ENCODE measurements around the gene FABP6. TPM values are rescaled to one million over a fixed set of nuclear protein-coding genes. Genes with fewer than 3 reads are reported as not detected.

Gene FABP6
- total and polyA plus RNA-seq, 4 donors: not detected

DNA sequence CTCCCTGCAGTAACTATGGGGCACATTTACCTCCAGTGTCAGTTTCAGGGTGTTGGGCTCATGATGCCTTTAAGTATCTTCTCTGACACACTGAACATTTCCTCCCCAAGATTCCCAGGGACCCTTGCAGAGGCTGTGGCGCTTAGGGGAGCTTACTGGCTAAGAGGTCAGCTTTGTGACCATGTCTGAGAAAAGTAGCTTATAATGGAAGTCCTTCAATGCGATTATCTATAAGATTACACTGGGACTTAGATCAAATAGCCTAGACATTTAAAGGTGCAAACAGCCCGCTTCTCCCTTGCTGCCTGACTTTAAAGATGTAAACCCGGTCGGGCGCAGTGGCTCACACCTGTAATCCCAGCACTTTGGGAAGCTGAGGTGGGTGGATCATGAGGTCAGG, 25.4 kb downstream of the FABP6 start:
- 87% methylated on average over 6 of the region's 6 CpGs for WGBS
- no peaks in the 10 kb centered on the region for H3K4me1 ChIP-seq (ENCODE audit: control insufficient read depth in 4 of 4, insufficient read depth in 4 of 4, low read length in 3 of 4)
- H3K9me3 ChIP-seq (ENCODE audit: control insufficient read depth in 4 of 4, low read length in 3 of 4): no peaks in the 10 kb centered on the region
- no peak for DNase-seq (ENCODE audit: low spot score)
- no peaks in the 10 kb centered on the region for H3K36me3 ChIP-seq (ENCODE audit: control insufficient read depth in 4 of 4, insufficient read depth in 3 of 4, low read depth in 1 of 4, low read length in 3 of 4)
- no peak for TF ChIP-seq MAX (IDR thresholded peaks at IDR 0.05)
- no peak for TF ChIP-seq RXRA (IDR thresholded peaks at IDR 0.05)
- no peak for TF ChIP-seq HNF4G (IDR thresholded peaks at IDR 0.05)
- TF ChIP-seq EGR1 (IDR thresholded peaks at IDR 0.05; ENCODE audit: low read depth in 2 of 2): no peak
- no peak for TF ChIP-seq SP1 (IDR thresholded peaks at IDR 0.05)
- no peak for TF ChIP-seq REST (IDR thresholded peaks at IDR 0.05)
- TF ChIP-seq, protein P1, sequence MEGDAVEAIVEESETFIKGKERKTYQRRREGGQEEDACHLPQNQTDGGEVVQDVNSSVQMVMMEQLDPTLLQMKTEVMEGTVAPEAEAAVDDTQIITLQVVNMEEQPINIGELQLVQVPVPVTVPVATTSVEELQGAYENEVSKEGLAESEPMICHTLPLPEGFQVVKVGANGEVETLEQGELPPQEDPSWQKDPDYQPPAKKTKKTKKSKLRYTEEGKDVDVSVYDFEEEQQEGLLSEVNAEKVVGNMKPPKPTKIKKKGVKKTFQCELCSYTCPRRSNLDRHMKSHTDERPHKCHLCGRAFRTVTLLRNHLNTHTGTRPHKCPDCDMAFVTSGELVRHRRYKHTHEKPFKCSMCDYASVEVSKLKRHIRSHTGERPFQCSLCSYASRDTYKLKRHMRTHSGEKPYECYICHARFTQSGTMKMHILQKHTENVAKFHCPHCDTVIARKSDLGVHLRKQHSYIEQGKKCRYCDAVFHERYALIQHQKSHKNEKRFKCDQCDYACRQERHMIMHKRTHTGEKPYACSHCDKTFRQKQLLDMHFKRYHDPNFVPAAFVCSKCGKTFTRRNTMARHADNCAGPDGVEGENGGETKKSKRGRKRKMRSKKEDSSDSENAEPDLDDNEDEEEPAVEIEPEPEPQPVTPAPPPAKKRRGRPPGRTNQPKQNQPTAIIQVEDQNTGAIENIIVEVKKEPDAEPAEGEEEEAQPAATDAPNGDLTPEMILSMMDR (IDR thresholded peaks at IDR 0.05; ENCODE audit: low read depth, low read length, missing input control): no peak
- no peak for TF ChIP-seq FOXA2 (IDR thresholded peaks at IDR 0.05)
- TF ChIP-seq ATF3 (IDR thresholded peaks at IDR 0.05): no peak
- TF ChIP-seq HNF4A (conservative IDR thresholded peaks at IDR 0.05): no peak
- TF ChIP-seq, protein P2, sequence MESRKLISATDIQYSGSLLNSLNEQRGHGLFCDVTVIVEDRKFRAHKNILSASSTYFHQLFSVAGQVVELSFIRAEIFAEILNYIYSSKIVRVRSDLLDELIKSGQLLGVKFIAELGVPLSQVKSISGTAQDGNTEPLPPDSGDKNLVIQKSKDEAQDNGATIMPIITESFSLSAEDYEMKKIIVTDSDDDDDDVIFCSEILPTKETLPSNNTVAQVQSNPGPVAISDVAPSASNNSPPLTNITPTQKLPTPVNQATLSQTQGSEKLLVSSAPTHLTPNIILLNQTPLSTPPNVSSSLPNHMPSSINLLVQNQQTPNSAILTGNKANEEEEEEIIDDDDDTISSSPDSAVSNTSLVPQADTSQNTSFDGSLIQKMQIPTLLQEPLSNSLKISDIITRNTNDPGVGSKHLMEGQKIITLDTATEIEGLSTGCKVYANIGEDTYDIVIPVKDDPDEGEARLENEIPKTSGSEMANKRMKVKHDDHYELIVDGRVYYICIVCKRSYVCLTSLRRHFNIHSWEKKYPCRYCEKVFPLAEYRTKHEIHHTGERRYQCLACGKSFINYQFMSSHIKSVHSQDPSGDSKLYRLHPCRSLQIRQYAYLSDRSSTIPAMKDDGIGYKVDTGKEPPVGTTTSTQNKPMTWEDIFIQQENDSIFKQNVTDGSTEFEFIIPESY (IDR thresholded peaks at IDR 0.05): no peak
- TF ChIP-seq GABPA (IDR thresholded peaks at IDR 0.05 in 1 of 2, conservative IDR thresholded peaks at IDR 0.05 in 1 of 2): no peak
- TF ChIP-seq RAD21 (IDR thresholded peaks at IDR 0.05): no peak
- TF ChIP-seq NR2F2 (IDR thresholded peaks at IDR 0.05): no peak
- H3K9ac ChIP-seq (ENCODE audit: low read depth in 1 of 2, low read length in 2 of 2): no peak overlapping the region
- H3K27me3 ChIP-seq (ENCODE audit: control insufficient read depth in 4 of 4, insufficient read depth in 4 of 4, low read length in 3 of 4): no peaks in the 10 kb centered on the region
- no peak overlapping the region for H3K4me3 ChIP-seq (ENCODE audit: low read depth in 1 of 3, low read length in 3 of 3)
- no peak overlapping the region for H3K27ac ChIP-seq (ENCODE audit: low read depth in 1 of 2, low read length in 2 of 2)

- 83% methylated on average over 7 of the region's 7 CpGs for WGBS
- DNase-seq (ENCODE audit: low spot score): no peak
- Histone ChIP-seq H3K36me3 (ENCODE audit: control insufficient read depth in 4 of 4, insufficient read depth in 3 of 4, low read depth in 1 of 4, low read length in 3 of 4) (no peaks in the 10 kb centered on the region), H3K9me3 (ENCODE audit: control insufficient read depth in 4 of 4, low read length in 3 of 4) (no peaks in the 10 kb centered on the region), H3K9ac (ENCODE audit: low read depth in 1 of 2, low read length in 2 of 2) (no peak overlapping the region), H3K4me3 (ENCODE audit: low read depth in 1 of 3, low read length in 3 of 3) (no peak overlapping the region), H3K27me3 (ENCODE audit: control insufficient read depth in 4 of 4, insufficient read depth in 4 of 4, low read length in 3 of 4) (peaks cover 0 to 2% (median 0%) of the 10 kb centered on the region in 4 donors), H3K4me1 (ENCODE audit: control insufficient read depth in 4 of 4, insufficient read depth in 4 of 4, low read length in 3 of 4) (no peaks in the 10 kb centered on the region), H3K27ac (ENCODE audit: low read depth in 1 of 2, low read length in 2 of 2) (no peak overlapping the region)
- TF ChIP-seq HNF4A (conservative IDR thresholded peaks at IDR 0.05) (no peak), NR2F2 (IDR thresholded peaks at IDR 0.05) (no peak), EGR1 (IDR thresholded peaks at IDR 0.05; ENCODE audit: low read depth in 2 of 2) (no peak), HNF4G (IDR thresholded peaks at IDR 0.05) (no peak), GABPA (IDR thresholded peaks at IDR 0.05 in 1 of 2, conservative IDR thresholded peaks at IDR 0.05 in 1 of 2) (no peak), YY1 (IDR thresholded peaks at IDR 0.05) (no peak)
- TF ChIP-seq, protein P2 (IDR thresholded peaks at IDR 0.05): no peak
These were observed 30.0 kb downstream of the FABP6 start for GRCh38 chr5:160259341-160259740.
